GM18498 (cell line): ENCODE measurements around the gene CCDC88C.
A peak's percentile ranks its signal among the peaks of the same experiment; 100 is the strongest.
"Not testable (repeated sequence)": the region's sequence is repeated elsewhere in the genome, so short reads cannot be mapped to it uniquely, and the experiment has no call there.

Source experiments
- ATAC-seq: cut with Tn5 transposase; IDR thresholded peaks from one replicate; pipeline ENCODE4 v1.9.1; 2021; ENCODE audit warnings: mild to moderate bottlenecking, moderate library complexity; ENCODE audit not compliant: unreplicated experiment

Gene CCDC88C

GRCh38 chr14:91254461-91254860 lies 163.2 kb downstream of the CCDC88C start:
- ATAC-seq, result no peak

GRCh38 chr14:91253795-91254323 lies 163.8 kb downstream of the CCDC88C start:
- ATAC-seq, result no peak

DNA sequence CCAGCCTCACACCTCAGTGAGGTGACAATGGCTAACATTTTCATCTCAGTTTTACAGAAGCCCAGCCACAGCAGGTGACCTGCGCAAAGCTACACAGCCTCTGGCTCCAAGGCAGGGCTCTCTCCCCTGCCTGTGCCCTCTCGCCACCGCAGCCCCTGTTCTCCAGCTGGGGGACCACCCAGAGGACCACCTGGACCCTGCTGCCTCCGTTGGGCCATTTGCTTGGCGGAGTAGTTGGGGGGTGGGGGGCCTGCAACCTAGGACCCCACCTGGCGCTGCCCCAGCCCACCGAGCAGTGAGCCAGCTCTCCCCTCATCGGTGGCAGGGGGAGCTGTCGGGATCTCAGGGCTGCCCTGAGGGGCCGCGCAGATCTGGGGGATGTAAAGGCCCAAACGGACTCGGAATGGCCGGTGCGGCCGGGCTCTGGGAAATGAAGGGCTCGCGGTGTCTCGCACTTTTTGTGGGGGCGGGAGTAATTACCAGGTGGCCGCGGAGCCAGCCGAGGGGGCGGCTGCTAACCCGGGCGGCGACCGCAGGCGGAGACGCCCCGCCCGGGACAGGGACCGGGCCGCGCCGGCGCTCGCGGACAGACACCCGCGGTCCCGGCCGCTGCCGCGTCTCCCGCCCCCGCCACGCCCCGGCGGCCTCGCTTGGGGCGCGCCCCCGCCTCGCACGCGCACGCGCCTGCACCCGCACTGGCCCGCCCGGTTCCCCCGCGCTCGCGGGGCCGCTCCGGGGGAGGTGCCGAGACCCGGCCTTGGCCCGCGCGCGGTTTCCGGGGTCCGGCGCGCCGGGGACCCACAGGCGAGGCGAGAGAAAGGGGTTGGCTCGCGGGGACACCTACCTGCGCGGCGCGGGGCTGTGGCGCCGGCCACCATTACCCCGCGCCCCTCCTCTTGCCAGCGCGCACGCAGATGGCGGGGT lies 164.5 kb downstream of the CCDC88C start:
- ATAC-seq, result no peak

GRCh38 chr14:91250912-91251311 lies 166.7 kb downstream of the CCDC88C start:
- no peak for ATAC-seq

GRCh38 chr14:91249841-91250616 lies 167.6 kb downstream of the CCDC88C start:
- ATAC-seq, result peak; percentile 91

DNA sequence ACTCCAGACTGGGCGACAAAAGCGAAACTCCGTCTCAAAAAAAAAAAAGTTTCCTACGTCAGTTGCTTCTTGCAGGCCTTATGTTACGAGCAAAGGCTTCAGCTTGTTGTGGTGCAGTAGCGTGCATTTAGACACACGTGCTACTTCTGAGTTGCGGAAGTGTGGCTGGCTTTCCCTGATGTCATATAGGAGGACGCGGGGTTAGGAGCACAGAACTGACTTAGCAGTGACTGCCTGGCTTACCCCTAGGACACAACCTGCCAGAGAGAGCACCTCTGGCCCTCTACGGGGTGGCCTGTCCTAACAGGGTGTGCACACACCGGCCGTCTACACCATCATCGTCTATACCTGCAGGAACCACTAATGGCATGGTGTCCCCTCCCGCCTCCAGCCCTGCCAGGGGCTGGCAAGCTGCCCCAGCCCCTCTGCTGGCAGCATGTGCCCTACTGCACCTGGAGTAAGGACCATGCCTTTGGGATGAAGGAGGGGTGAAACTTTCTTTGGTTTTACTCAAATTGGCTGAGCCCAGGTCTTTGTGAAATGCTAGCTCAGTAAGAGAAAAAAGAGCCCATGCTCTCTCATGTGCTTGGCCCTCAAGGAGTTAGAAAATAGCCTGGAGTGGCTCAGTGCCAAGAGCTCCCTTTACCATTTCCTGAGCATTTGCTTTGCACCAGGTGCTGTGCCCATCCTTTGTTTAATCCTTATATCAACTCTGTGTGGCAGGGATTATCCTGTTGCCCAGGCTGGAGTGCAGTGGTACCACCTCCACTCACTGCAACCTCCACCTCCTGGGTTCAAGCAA lies 171.4 kb downstream of the CCDC88C start:
- no peak for ATAC-seq

GRCh38 chr14:91245616-91246015 lies 172.0 kb downstream of the CCDC88C start:
- not testable (repeated sequence) for ATAC-seq

DNA sequence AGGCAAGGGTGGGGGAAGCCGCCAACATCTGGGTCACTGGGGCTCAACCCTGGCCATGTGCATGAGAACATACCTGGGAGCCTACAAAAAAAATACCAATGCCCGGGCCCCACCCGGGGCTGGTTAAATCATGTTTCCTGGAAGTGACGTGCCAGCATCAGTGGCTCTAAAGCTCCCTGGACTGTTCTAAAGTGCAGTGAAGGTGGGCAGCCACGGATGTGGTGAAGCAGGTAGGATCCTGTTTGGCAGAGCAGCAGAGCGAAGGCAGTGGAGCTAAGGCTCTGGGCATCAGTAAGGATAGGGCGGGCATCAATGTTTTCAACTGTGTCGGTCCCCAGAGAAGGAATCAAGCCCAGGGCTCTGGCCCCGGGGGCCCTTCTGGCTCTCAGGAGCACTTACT lies 172.6 kb downstream of the CCDC88C start:
- no peak for ATAC-seq

GRCh38 chr14:91244501-91244901 lies 173.1 kb downstream of the CCDC88C start, which contains the start of gene GPR68:
Gene GPR68, minus strand, starts transcription at chr14:91244704. Its CDS starts 9,654 bp downstream, at chr14:91235050.
- no peak for ATAC-seq

DNA sequence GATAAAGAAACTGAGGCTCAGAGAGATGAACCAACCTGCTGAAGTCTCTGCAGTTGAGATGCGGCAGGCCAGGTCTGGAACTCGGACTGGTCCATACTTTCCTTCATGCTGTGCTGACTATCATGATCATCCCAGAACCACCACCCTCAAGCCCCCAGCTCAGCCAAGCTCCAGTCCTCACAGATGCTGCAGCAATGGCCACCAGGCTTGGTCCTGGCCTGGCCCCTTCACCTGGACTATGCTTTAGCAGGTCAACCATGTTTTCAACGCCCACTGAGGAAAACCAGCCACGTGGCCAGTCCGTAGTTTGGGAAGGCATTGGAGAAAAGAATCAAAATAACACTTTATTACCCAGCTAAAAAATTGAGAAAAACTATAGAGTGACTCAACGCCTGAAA lies 174.5 kb downstream of the CCDC88C start:
- no peak for ATAC-seq

GRCh38 chr14:91242635-91243034 lies 175.0 kb downstream of the CCDC88C start:
- no peak for ATAC-seq

DNA sequence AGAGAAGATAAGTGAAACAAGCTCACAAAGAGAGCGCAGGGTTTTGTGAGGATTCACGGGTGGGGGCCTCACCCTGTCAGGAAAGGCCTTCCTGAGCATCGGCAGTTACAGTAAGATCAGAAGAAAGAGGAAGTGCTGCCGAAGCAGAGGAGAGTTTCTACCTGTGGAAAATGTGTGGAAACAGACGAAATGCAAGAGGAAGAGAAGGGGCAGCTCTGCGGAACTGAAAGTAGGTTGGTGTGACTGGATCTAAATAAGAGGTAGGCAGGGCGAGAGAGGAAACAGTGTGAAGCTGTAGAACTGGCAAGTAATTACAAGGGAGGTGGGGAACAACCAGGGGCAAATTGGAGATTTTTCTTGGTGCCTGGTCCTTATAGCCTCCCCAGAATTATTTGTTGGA lies 175.8 kb downstream of the CCDC88C start:
- ATAC-seq, result peak; percentile 76

- no peak for ATAC-seq
Observed at GRCh38 chr14:91238661-91239060, 179.0 kb downstream of the CCDC88C start.

GRCh38 chr14:91238085-91238484 lies 179.5 kb downstream of the CCDC88C start:
- no peak for ATAC-seq

DNA sequence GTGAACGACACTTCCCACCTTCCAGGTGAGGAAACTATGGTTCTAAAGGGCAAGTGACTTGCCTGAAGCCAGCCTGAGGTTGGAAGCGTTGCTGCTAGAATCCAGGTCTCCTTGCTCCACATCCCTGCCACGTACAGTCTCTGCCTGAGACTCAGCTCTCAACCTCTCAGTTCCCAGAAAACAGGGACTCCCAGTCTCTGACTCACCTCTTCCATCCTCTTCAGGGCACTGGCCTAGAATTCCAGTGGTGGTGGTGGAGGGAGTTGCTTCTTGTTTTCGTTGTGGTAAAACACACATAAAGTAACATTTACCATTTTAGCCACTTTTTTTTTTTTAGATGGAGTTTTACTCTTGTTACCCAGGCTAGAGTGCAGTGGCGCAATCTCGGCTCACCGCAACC lies 180.4 kb downstream of the CCDC88C start:
- ATAC-seq, result no peak

- ATAC-seq, result no peak
Observed at GRCh38 chr14:91235841-91236240, 181.8 kb downstream of the CCDC88C start.

- ATAC-seq, result no peak
Observed at GRCh38 chr14:91234791-91235114, 182.9 kb downstream of the CCDC88C start.

DNA sequence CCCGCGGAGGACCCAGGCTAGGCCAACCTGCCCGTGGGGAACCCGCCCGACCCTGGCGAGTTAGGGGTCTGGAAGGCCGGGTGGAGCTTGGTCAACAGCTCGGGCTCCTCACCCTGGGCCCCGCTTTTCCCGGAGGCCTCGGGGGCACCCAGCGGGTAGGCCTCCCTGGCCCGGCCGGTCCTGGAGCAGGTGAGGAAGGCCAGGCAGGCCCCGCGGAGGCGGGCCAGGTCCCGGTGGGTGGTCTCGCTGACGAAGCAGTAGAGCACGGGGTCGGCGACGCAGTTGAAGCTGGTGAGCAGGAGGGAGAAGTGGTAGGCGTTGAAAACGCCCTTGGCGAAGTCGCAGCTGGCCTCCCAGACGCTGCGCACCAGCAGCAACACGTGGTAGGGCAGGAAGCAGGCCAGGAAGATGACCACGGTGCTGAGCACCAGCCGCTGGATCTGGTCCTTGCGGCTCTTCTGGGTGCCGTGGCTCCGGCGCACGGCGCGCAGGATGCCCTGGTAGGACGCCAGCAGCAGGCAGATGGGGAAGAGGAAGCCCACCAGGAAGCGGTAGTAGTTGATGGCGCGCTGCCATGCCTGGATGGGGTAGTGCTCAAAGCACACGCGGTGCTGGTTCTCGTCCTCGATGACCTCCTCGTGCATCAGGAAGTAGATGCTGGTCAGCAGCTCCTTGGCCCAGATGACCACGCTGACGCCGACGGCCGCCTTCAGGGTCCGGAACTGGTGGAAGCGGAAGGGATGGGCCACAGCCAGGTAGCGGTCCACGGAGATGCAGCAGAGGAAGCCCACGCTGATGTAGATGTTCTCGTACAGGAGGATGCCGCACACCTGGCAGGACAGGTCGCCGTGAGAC lies 183.5 kb downstream of the CCDC88C start:
- ATAC-seq, result no peak

- no peak for ATAC-seq
Observed at GRCh38 chr14:91232603-91233002, 185.0 kb downstream of the CCDC88C start.

DNA sequence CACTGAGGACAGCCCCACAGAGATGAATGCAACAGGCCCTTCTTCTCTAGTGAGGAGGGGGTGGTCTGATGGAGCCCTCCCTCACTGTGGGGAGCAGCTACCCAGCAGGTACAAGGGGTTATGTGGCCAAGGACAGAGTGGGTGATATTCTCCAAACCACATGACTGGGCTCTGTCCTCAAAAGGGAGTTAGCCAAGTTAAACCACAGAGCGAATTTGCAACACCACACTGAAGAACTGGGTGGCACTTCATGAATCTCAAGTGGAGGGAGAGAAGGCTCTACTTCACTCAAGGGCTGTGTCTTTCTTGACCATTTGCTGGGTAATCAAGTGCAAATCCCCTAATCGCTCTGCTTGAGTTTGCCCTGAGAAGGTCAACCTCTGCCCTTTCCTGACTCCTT lies 185.6 kb downstream of the CCDC88C start:
- no peak for ATAC-seq
